ENCODE results near the gene PRSS21.

Gene PRSS21

DNA sequence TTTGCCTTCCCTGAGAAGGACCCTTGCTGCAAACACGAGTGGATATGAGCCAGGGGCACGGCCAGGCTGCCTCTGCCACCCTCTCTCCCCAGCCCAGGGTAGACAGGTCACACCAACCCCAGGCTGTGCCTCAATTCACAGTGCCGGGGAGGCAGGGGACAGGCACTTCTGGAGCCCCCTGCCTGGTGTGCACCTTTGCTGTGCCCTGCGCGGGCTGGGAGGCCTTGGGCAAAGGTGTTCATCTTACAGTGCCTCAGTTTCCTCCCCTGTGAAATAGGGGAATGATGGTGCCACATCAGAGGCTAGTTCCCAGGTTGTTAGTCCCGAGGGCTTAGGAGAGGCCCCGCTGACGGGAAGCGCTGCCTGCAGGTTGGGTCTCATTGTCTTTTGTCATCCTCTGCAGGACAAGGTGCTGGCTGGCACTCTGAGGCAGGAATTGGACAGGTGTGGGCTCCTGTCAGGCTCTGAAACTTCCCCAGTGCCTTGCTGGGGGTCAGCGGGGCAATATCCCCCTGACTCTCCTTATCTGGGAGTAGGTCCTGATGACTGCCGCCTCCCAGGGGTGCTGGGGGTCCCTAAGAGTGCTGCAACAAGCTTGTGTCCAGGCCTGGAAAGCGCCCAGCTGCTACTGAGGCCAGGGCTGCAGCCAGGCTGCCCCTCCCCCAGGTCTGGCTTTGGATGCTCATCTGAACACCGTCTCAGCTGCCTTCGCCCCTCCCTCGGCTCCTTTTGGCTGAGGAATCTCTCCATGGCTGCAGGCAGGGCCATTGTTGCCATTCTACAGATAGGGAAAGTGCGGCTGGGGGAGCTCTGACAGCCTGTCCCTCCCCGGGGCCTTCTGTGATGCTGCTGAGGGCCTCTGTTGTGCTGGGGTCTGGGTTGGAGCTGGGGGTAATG is 3.1 kb downstream of the PRSS21 start:
- TF ChIP-seq CTCF (IDR thresholded peaks at IDR 0.05) = no peak
- no peak for DNase-seq
- no peaks in the 10 kb centered on the region for H3K9me3 Mint-ChIP-seq
- peaks cover 27% of the 10 kb centered on the region for H3K27me3 Mint-ChIP-seq (ENCODE audit: low read depth, poor library complexity)
- H3K27ac Mint-ChIP-seq = no peak overlapping the region
- H3K4me1 Mint-ChIP-seq = peaks cover 6% of the 10 kb centered on the region
- no peak overlapping the region for H3K4me3 Mint-ChIP-seq
- no peaks in the 10 kb centered on the region for H3K36me3 Mint-ChIP-seq (ENCODE audit: low read depth)

GRCh38 chr16:2820836-2821486 is 3.9 kb downstream of the PRSS21 start:
- no peak for DNase-seq
- Mint-ChIP-seq H3K36me3 (ENCODE audit: low read depth) (no peaks in the 10 kb centered on the region), H3K4me3 (no peak overlapping the region), H3K27me3 (ENCODE audit: low read depth, poor library complexity) (peaks cover 28% of the 10 kb centered on the region), H3K27ac (no peak overlapping the region), H3K4me1 (no peaks in the 10 kb centered on the region), H3K9me3 (no peaks in the 10 kb centered on the region)
- TF ChIP-seq CTCF (IDR thresholded peaks at IDR 0.05) = no peak

DNA sequence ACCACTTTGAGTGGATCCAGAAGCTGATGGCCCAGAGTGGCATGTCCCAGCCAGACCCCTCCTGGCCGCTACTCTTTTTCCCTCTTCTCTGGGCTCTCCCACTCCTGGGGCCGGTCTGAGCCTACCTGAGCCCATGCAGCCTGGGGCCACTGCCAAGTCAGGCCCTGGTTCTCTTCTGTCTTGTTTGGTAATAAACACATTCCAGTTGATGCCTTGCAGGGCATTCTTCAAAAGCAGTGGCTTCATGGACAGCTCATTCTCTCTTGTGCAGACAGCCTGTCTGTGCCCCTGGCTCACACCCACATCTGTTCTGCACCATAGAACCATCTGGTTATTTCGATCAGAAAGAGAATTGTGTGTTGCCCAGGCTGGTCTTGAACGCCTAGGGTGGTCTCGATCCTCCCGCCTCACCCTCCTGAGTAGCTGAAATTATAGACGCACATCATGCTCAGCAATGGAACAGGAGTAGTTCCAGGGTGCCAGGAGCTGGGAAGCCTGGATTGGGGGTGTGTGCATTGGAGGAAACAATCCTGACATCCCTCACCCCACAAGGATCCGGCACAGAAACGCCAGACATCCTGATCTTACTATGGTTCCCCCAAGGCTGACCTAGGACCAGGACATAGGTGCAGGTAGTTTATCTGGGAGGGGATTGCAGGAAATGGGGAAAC is 4.6 kb downstream of the PRSS21 start:
- Mint-ChIP-seq H3K9me3 (no peaks in the 10 kb centered on the region), H3K27me3 (ENCODE audit: low read depth, poor library complexity) (peaks cover 33% of the 10 kb centered on the region), H3K4me1 (no peaks in the 10 kb centered on the region), H3K4me3 (no peak overlapping the region), H3K27ac (no peak overlapping the region), H3K36me3 (ENCODE audit: low read depth) (no peaks in the 10 kb centered on the region)
- TF ChIP-seq CTCF (IDR thresholded peaks at IDR 0.05) = no peak
- no peak for DNase-seq

DNA sequence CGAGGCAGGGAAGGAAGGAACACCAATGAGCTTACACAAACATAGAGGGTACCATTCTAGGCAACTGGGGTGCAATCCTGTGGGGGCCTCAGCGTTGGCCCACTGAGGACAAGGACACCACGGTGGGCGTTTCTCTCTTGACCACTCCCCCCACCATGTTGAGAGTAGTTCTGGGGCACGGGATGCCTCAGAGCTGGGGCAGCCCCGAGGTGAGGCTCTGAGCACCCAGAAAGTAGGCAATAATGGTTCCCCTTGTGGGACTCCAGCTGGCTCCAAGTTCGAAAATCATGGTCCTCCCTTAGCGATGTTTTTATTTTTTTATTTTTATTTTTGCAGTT is 5.1 kb downstream of the PRSS21 start:
- no peaks in the 10 kb centered on the region for H3K36me3 Mint-ChIP-seq (ENCODE audit: low read depth)
- DNase-seq = no peak
- H3K27ac Mint-ChIP-seq = no peak overlapping the region
- H3K27me3 Mint-ChIP-seq (ENCODE audit: low read depth, poor library complexity) = peaks cover 34% of the 10 kb centered on the region
- H3K4me3 Mint-ChIP-seq = no peak overlapping the region
- no peaks in the 10 kb centered on the region for H3K4me1 Mint-ChIP-seq
- H3K9me3 Mint-ChIP-seq = no peaks in the 10 kb centered on the region
- TF ChIP-seq CTCF (IDR thresholded peaks at IDR 0.05) = no peak

- DNase-seq = no peak
- Mint-ChIP-seq H3K27me3 (ENCODE audit: low read depth, poor library complexity) (peaks cover 36% of the 10 kb centered on the region), H3K4me1 (no peaks in the 10 kb centered on the region), H3K36me3 (ENCODE audit: low read depth) (no peaks in the 10 kb centered on the region), H3K9me3 (no peaks in the 10 kb centered on the region), H3K27ac (no peak overlapping the region), H3K4me3 (no peak overlapping the region)
- TF ChIP-seq CTCF (IDR thresholded peaks at IDR 0.05) = no peak
These were observed 5.5 kb downstream of the PRSS21 start for GRCh38 chr16:2822496-2822895.

All from nephron progenitor cell (in vitro differentiated cells).